Measurements from ENCODE around the gene BCAT1.

Gene BCAT1

DNA sequence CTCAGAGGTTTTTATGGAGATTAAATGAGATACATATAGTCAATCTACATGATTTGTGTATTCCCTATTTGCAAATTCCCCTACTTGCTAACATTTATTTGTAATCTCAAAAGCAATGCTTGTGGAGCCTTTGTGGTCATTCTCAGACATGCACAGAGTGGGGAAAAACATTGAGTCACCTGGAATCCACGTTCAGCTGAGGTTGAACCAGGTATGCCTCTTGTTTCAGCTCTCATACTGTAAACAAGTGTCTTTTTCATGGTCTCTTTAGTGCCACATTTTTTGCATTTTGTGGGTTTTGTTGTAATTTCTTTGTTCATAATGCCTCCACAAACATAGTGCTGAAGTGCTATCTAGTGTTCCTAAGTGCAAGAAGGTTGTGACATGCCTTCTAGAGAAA lies 181.9 kb downstream of the BCAT1 start:
- H3K27me3 Mint-ChIP-seq: no peaks in the 10 kb centered on the region
- no peak overlapping the region for H3K4me3 Mint-ChIP-seq
- H3K27ac Mint-ChIP-seq: no peak overlapping the region
- no peaks in the 10 kb centered on the region for H3K4me1 Mint-ChIP-seq
- no peaks in the 10 kb centered on the region for H3K36me3 Mint-ChIP-seq (ENCODE audit: low read depth)
- no peaks in the 10 kb centered on the region for H3K9me3 Mint-ChIP-seq
- ATAC-seq (no peak), DNase-seq (no peak)

DNA sequence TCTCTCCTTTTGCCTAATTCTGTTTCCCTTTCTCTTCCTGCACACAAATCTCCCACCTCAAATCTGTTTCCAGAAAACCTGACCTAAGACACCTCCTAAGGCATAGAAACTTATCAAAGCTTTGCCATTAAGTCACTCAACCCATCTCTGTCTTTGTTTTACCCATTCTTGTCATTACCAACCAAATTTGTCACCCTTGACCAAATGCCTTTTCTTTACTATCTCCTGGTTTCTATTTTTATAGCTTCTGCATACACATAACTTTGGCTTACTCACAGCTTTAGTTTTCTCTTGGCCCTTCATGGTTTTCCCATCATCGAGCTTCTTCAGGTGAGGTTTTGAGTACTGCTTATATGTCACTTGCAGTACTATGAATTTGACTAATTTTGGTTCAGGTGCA lies 184.2 kb downstream of the BCAT1 start:
- no peak for ATAC-seq
- Mint-ChIP-seq H3K27ac (no peak overlapping the region), H3K36me3 (ENCODE audit: low read depth) (no peaks in the 10 kb centered on the region), H3K9me3 (no peaks in the 10 kb centered on the region), H3K27me3 (no peaks in the 10 kb centered on the region), H3K4me1 (no peaks in the 10 kb centered on the region), H3K4me3 (no peak overlapping the region)
- no peak for DNase-seq

DNA sequence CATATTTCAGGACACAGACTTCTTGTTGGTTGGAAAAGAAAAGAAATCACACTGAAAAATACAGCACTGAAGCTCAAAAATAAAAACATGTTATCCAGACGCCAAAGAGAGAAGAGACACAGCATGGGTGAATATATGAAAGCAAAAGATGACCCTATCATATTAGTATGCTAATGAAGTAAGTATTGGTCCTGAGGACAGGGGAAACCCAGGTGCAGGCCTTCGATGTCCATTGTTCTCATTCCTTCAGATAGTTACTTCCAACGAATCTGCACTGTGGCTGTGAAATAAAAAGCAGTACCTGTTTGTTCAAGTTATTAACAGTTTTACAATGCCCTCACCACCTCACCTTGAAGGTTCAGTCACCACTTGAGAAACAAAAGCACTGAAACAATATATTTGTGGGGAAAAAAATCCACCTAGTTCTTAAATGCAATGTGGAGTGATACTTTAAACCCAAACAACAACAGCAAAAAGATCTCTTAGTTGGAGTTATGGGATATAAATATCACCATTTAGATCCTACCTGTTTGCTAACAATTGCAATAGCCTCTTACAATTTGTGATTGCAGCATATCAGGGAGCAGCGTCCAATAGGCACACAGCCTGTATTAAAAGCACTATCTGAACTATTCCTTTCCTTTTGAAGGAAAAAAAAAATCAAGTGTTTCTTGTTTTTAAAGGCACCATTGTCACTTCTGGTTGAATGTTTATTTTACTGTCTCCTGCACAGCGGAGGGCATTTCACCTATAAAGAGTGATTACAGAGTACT lies 188.1 kb downstream of the BCAT1 start:
- H3K9me3 Mint-ChIP-seq: no peaks in the 10 kb centered on the region
- no peak overlapping the region for H3K4me3 Mint-ChIP-seq

DNA sequence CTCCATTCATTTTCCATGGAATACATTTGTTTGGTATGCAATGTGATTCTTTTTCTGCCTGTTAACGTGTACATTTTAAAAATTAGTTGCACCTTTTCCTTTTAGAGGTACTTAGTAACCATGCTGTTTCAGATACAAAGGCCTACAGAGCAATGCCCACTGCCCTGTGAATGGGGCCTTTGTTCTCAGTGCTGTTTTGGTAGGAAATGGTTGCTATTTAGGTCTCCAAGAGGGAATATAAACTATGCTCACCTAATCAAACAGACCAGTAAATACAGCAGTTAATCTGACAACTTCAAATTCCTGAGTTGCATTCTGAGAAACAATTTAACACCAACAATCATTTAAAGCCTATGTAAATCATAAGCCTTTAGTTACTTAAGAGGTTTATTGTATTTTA lies 188.7 kb downstream of the BCAT1 start:
- H3K4me3 Mint-ChIP-seq: no peak overlapping the region

More for the DNA sequence above, 188.1 kb downstream of the BCAT1 start:
- Mint-ChIP-seq H3K4me1 (no peaks in the 10 kb centered on the region), H3K27me3 (peaks cover 5% of the 10 kb centered on the region), H3K27ac (no peak overlapping the region), H3K36me3 (ENCODE audit: low read depth) (no peaks in the 10 kb centered on the region)
- ATAC-seq (no peak), DNase-seq (no peak)

More for the DNA sequence above, 188.7 kb downstream of the BCAT1 start:
- Mint-ChIP-seq H3K4me1 (no peaks in the 10 kb centered on the region), H3K27ac (no peak overlapping the region), H3K36me3 (ENCODE audit: low read depth) (no peaks in the 10 kb centered on the region), H3K9me3 (no peaks in the 10 kb centered on the region), H3K27me3 (peaks cover 5% of the 10 kb centered on the region)
- DNase-seq: no peak
- no peak for ATAC-seq
